Kasumi-1 (cell line): ENCODE measurements around the gene CD34.

Source experiments
- DNase-seq, 2 experiments: peaks; one replicate each; lab custom pipeline; 2025; lab: John Stamatoyannopoulos, UW

Gene CD34

GRCh38 chr1:207832796-207833195 lies 78.1 kb downstream of the CD34 start:
- no peak for DNase-seq

GRCh38 chr1:207831517-207832327 lies 79.2 kb downstream of the CD34 start:
- DNase-seq, result no peak
